SK-N-SH (cell line): ENCODE measurements around the gene HSD11B1.

Source experiments
- EZH2phosphoT487 ChIP-seq: fragments of 200-600 bp; sonication (generic); IDR thresholded peaks from 2 replicates; pipeline ENCODE4 v1.6.1; 2017; ENCODE audit warnings: low read depth, mixed run types, mild to moderate bottlenecking, antibody characterized with exemption, moderate library complexity, borderline replicate concordance
- GABPA ChIP-seq: IDR thresholded peaks from 2 replicates; pipeline ENCODE4 v1.4.0; 2012; ENCODE audit warnings: low read depth, mild to moderate bottlenecking
- POLR2AphosphoS5 ChIP-seq: IDR thresholded peaks from 2 replicates; pipeline ENCODE4 v1.6.1; 2012; ENCODE audit warnings: low read depth, low read length
- RFX5 ChIP-seq: IDR thresholded peaks from 2 replicates; pipeline ENCODE4 v1.6.1; 2012; ENCODE audit warnings: mild to moderate bottlenecking, improper control_type of control experiment, low read length
- SIN3A ChIP-seq: IDR thresholded peaks from 2 replicates; pipeline ENCODE4 v1.6.1; 2012; ENCODE audit warnings: low read depth, mild to moderate bottlenecking, low read length, moderate library complexity, borderline replicate concordance
- TAF1 ChIP-seq: IDR thresholded peaks from 2 replicates; pipeline ENCODE4 v1.6.1; 2012; ENCODE audit warnings: low read depth, mild to moderate bottlenecking, low read length, moderate library complexity, borderline replicate concordance
- TF ChIP-seq, protein P1 (sequence below): IDR thresholded peaks from 2 replicates; pipeline ENCODE4 v1.6.1; 2012; ENCODE audit warnings: mild to moderate bottlenecking, low read depth, low read length, moderate library complexity
- TF ChIP-seq, protein P2 (sequence below): fragments of 200-600 bp; sonication (generic); IDR thresholded peaks from 2 replicates; pipeline ENCODE4 v1.6.1; 2017; ENCODE audit warnings: antibody characterized with exemption, mild to moderate bottlenecking, moderate library complexity
- TF ChIP-seq, protein P3 (sequence below): fragments of 150-350 bp; IDR thresholded peaks from 2 replicates; pipeline ENCODE4 v1.6.1; 2017; ENCODE audit warnings: antibody characterized with exemption, low read length, low read depth, borderline replicate concordance
- TF ChIP-seq, protein P4 (sequence below): IDR thresholded peaks from 2 replicates; pipeline ENCODE4 v1.4.0; 2012; ENCODE audit warnings: low read depth

DNA sequence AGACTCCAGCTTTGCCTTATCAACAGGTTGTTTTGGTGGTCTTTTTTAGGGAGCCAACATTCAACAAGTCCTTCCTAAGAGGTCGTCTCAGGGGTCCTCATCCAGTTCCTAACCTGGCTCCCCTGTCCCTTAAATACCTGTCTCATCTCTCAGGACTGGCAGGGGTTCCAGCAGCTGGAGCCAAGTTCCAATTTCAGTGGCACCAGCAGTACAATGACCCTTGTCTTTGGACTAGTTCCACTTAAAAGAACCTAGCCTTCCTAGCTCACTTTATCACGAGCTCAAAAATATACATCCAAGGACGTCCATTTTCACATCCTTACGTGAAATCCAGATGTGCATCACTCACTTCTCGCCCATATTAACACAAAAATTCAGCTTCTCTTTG lies 32.5 kb downstream of the HSD11B1 start:
- TF ChIP-seq TAF1, result no peak
- TF ChIP-seq GABPA, result no peak
- TF ChIP-seq, protein P1, sequence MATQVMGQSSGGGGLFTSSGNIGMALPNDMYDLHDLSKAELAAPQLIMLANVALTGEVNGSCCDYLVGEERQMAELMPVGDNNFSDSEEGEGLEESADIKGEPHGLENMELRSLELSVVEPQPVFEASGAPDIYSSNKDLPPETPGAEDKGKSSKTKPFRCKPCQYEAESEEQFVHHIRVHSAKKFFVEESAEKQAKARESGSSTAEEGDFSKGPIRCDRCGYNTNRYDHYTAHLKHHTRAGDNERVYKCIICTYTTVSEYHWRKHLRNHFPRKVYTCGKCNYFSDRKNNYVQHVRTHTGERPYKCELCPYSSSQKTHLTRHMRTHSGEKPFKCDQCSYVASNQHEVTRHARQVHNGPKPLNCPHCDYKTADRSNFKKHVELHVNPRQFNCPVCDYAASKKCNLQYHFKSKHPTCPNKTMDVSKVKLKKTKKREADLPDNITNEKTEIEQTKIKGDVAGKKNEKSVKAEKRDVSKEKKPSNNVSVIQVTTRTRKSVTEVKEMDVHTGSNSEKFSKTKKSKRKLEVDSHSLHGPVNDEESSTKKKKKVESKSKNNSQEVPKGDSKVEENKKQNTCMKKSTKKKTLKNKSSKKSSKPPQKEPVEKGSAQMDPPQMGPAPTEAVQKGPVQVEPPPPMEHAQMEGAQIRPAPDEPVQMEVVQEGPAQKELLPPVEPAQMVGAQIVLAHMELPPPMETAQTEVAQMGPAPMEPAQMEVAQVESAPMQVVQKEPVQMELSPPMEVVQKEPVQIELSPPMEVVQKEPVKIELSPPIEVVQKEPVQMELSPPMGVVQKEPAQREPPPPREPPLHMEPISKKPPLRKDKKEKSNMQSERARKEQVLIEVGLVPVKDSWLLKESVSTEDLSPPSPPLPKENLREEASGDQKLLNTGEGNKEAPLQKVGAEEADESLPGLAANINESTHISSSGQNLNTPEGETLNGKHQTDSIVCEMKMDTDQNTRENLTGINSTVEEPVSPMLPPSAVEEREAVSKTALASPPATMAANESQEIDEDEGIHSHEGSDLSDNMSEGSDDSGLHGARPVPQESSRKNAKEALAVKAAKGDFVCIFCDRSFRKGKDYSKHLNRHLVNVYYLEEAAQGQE, result no peak
- TF ChIP-seq, protein P2, sequence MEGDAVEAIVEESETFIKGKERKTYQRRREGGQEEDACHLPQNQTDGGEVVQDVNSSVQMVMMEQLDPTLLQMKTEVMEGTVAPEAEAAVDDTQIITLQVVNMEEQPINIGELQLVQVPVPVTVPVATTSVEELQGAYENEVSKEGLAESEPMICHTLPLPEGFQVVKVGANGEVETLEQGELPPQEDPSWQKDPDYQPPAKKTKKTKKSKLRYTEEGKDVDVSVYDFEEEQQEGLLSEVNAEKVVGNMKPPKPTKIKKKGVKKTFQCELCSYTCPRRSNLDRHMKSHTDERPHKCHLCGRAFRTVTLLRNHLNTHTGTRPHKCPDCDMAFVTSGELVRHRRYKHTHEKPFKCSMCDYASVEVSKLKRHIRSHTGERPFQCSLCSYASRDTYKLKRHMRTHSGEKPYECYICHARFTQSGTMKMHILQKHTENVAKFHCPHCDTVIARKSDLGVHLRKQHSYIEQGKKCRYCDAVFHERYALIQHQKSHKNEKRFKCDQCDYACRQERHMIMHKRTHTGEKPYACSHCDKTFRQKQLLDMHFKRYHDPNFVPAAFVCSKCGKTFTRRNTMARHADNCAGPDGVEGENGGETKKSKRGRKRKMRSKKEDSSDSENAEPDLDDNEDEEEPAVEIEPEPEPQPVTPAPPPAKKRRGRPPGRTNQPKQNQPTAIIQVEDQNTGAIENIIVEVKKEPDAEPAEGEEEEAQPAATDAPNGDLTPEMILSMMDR, result no peak
- TF ChIP-seq SIN3A, result no peak
- TF ChIP-seq, protein P3, sequence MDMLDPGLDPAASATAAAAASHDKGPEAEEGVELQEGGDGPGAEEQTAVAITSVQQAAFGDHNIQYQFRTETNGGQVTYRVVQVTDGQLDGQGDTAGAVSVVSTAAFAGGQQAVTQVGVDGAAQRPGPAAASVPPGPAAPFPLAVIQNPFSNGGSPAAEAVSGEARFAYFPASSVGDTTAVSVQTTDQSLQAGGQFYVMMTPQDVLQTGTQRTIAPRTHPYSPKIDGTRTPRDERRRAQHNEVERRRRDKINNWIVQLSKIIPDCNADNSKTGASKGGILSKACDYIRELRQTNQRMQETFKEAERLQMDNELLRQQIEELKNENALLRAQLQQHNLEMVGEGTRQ, result no peak
- no peak for TF ChIP-seq POLR2AphosphoS5
- no peak for TF ChIP-seq EZH2phosphoT487
- TF ChIP-seq, protein P4, sequence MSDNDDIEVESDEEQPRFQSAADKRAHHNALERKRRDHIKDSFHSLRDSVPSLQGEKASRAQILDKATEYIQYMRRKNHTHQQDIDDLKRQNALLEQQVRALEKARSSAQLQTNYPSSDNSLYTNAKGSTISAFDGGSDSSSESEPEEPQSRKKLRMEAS, result no peak
- TF ChIP-seq RFX5, result no peak
